Neuronal stem cell (in vitro differentiated cells): Measurements from ENCODE around the gene F12.

Experiments
- DNase-seq: peaks from one replicate; pipeline ENCODE4 v3.0.0-alpha.2; 2013; ENCODE audit warnings: low spot score
- H2AFZ ChIP-seq: one replicate; pipeline ENCODE4 v1.6.1; 2013; ENCODE audit warnings: mild to moderate bottlenecking, low read length, inconsistent platforms
- H2AK5ac ChIP-seq: 2 replicates; pipeline ENCODE4 v1.6.1; 2013; ENCODE audit warnings: low read depth, mild to moderate bottlenecking, inconsistent platforms, low read length, moderate library complexity, mixed read lengths
- H2BK120ac ChIP-seq: 2 replicates; pipeline ENCODE4 v1.6.1; 2013; ENCODE audit warnings: low read depth, mild to moderate bottlenecking, inconsistent platforms, low read length, moderate library complexity, mixed read lengths
- H2BK12ac ChIP-seq: one replicate; pipeline ENCODE4 v1.6.1; 2013; ENCODE audit warnings: low read length, inconsistent platforms
- H2BK15ac ChIP-seq: 2 replicates; pipeline ENCODE4 v1.6.1; 2013; ENCODE audit warnings: mild to moderate bottlenecking, low read length, inconsistent platforms, mixed read lengths
- H2BK5ac ChIP-seq: one replicate; pipeline ENCODE4 v1.6.1; 2013; ENCODE audit warnings: inconsistent platforms, mild to moderate bottlenecking, low read length, moderate library complexity
- H3K14ac ChIP-seq: one replicate; pipeline ENCODE4 v1.6.1; 2013; ENCODE audit warnings: low read length, inconsistent platforms
- H3K18ac ChIP-seq: 2 replicates; pipeline ENCODE4 v1.6.1; 2013; ENCODE audit warnings: low read length, inconsistent platforms
- H3K23ac ChIP-seq: 2 replicates; pipeline ENCODE4 v1.6.1; 2013; ENCODE audit warnings: low read depth, mild to moderate bottlenecking, mixed read lengths, low read length, inconsistent platforms; ENCODE audit not compliant: poor library complexity
- H3K27ac ChIP-seq: replicated peaks from 3 replicates; pipeline ENCODE4 v1.5.1; 2013; ENCODE audit warnings: low read length, inconsistent platforms
- H3K27me3 ChIP-seq, 3 experiments: 2 replicates each; pipeline ENCODE4 v1.6.1; 2013; ENCODE audit warnings: low read length in 3 of 3, mild to moderate bottlenecking in 2 of 3, inconsistent platforms in 1 of 3, low read depth in 1 of 3, mixed read lengths in 1 of 3, moderate library complexity in 1 of 3; ENCODE audit not compliant: control insufficient read depth in 3 of 3, insufficient read depth in 3 of 3
- H3K36me3 ChIP-seq, 2 donors: replicated peaks in 1 of 2; 2 replicates each; pipeline ENCODE4 v1.6.1; 2013; ENCODE audit warnings: low read length in 2 of 2; ENCODE audit not compliant: control insufficient read depth in 2 of 2, insufficient read depth in 2 of 2
- H3K4ac ChIP-seq: 2 replicates; pipeline ENCODE4 v1.6.1; 2013; ENCODE audit warnings: inconsistent platforms, mild to moderate bottlenecking, low read length, moderate library complexity
- H3K4me1 ChIP-seq, 2 donors: 1 replicate in 1 of 2; 2 replicates in 1 of 2; pipeline ENCODE4 v1.6.1; 2013; ENCODE audit warnings: low read length in 2 of 2, low read depth in 1 of 2; ENCODE audit not compliant: control insufficient read depth in 2 of 2, insufficient read depth in 1 of 2
- H3K4me2 ChIP-seq: one replicate; pipeline ENCODE4 v1.6.1; 2013; ENCODE audit warnings: mild to moderate bottlenecking, low read length, inconsistent platforms; ENCODE audit not compliant: insufficient read depth, poor library complexity, severe bottlenecking
- H3K4me3 ChIP-seq, 2 donors: 2 replicates each; pipeline ENCODE4 v1.5.1; 2013; ENCODE audit warnings: low read length in 2 of 2, mild to moderate bottlenecking in 2 of 2, inconsistent platforms in 1 of 2, moderate library complexity in 1 of 2
- H3K79me1 ChIP-seq: one replicate; pipeline ENCODE4 v1.6.1; 2013; ENCODE audit warnings: low read depth, mild to moderate bottlenecking, inconsistent platforms, low read length, moderate library complexity
- H3K9ac ChIP-seq: one replicate; pipeline ENCODE4 v1.6.1; 2013; ENCODE audit warnings: mild to moderate bottlenecking, low read depth, low read length, inconsistent platforms; ENCODE audit not compliant: poor library complexity
- H3K9me3 ChIP-seq, 2 donors: replicated peaks in 1 of 2; 2 replicates each; pipeline versions ENCODE3 to v1.6.1; 2013; ENCODE audit warnings: low read length in 2 of 2, mild to moderate bottlenecking in 2 of 2, inconsistent platforms in 1 of 2, low read depth in 1 of 2, mixed read lengths in 1 of 2, moderate library complexity in 1 of 2; ENCODE audit not compliant: control insufficient read depth in 2 of 2, insufficient read depth in 1 of 2
- H4K8ac ChIP-seq: one replicate; pipeline ENCODE4 v1.6.1; 2013; ENCODE audit warnings: low read depth, mild to moderate bottlenecking, inconsistent platforms, low read length, moderate library complexity
- H4K91ac ChIP-seq: one replicate; pipeline ENCODE4 v1.6.1; 2013; ENCODE audit warnings: low read length, low read depth, mild to moderate bottlenecking, inconsistent platforms; ENCODE audit not compliant: poor library complexity
- WGBS, 2 donors: extraction: QIAGEN DNeasy Blood & Tissue Kit; methylation state at CpG; one replicate each; pipeline ENCODE4 v1.1.7; 2013; ENCODE audit warnings: missing lambda C conversion rate in 2 of 2, mixed read lengths in 1 of 2; ENCODE audit not compliant: insufficient read length in 2 of 2, insufficient replicate concordance in 1 of 2; ENCODE audit errors: extremely low coverage in 2 of 2; 5-methylcytosine and 5-hydroxymethylcytosine counted together

Gene F12

DNA sequence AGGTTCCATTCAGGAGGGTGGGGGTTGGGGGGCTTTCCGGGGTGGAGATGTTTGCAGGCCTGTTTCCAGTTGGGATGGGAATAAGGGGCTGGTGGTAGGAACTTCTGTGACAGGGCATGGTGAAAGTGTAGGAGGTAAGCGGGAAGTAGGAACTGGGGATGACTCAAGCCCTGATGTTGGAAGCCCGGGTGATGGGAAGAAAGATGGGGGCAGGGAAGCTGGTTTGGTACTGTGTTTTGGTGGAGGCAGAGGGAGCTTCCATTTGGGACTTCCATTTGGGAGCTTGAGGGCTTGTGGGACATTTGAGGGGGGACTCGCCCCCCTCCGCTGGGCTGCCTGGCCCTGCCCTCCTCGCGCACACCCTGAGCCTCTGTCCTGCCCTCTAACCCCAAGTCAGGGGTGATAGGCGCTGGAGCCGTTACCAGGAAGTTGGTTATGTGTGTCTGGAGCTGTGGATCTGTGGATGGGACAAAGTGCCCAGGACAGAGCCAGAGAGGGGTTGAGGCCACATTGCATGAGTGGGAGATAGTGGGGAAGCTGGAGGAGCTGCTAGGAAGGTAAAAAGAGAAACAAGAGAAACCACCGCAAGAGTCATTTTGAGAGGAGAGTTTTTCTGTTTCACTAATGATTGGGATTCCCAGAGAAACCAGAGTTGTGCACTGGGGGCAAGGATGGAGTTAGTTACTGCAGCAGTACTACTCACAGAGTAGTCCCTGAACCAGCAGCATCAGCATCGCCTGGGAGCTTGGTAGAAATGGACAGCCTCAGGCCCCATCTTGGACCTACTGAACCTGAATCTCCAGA lies 45.0 kb downstream of the F12 start:
- Histone ChIP-seq H3K4me3 (no peak overlapping the region), H3K23ac (no peak overlapping the region), H3K14ac (no peak overlapping the region), H2BK120ac (no peak overlapping the region), H3K9ac (no peak overlapping the region), H2BK12ac (peak overlapping the region; percentile 64), H2AFZ (no peak overlapping the region), H3K4me1 (peaks cover 18 to 31% of the 10 kb centered on the region in 2 donors), H3K4ac (no peak overlapping the region), H3K79me1 (no peaks in the 10 kb centered on the region), H3K27ac (no peak overlapping the region), H4K8ac (no peak overlapping the region), H3K4me2 (no peak overlapping the region), H3K36me3 (no peaks in the 10 kb centered on the region), H4K91ac (no peak overlapping the region), H2BK15ac (peak overlapping the region; percentile 90), H3K27me3 (peaks cover 0 to 28% (median 0%) of the 10 kb centered on the region in 3 experiments), H3K9me3 (peaks cover 0 to 2% of the 10 kb centered on the region in 2 donors), H2BK5ac (no peak overlapping the region), H2AK5ac (peak overlapping the region; percentile 64), H3K18ac (peak overlapping the region; percentile 32)
- DNase-seq, result no peak
- no CpG with 5 or more reads among the region's 11 CpGs for WGBS, 2 donors

DNA sequence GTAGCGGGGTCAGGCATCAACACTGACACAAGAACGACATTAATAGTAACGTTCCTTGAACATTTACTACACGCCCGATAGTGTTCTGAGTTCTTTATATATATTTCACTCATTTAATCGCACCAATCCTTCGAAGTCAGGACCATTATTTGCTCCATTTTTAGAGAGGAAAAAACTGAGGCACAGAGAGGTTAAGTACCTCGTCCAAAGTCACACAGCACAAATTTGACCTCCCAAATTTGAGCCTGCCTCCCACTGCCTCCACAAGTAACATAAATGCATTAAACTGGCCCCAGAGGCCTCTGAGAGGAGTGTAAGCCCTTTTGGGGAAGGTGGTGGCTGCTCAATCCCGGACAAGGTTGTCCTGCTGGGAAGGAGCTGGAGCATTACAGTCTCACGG lies 45.8 kb downstream of the F12 start:
- Histone ChIP-seq H2AFZ (peak overlapping the region; percentile 93), H3K23ac (no peak overlapping the region), H3K9ac (no peak overlapping the region), H3K79me1 (no peaks in the 10 kb centered on the region), H3K9me3 (peaks cover 0 to 2% of the 10 kb centered on the region in 2 donors), H3K4me2 (peak overlapping the region; percentile 64), H4K8ac (no peak overlapping the region), H4K91ac (no peak overlapping the region), H3K18ac (no peak overlapping the region), H2BK12ac (no peak overlapping the region), H3K4me1 (peaks cover 18 to 38% of the 10 kb centered on the region in 2 donors), H3K27ac (no peak overlapping the region), H3K4ac (no peak overlapping the region), H2BK15ac (no peak overlapping the region), H3K36me3 (no peaks in the 10 kb centered on the region), H3K14ac (no peak overlapping the region), H2BK5ac (no peak overlapping the region), H3K27me3 (peaks cover 0 to 26% (median 0%) of the 10 kb centered on the region in 3 experiments), H2AK5ac (no peak overlapping the region), H2BK120ac (no peak overlapping the region), H3K4me3 (no peak overlapping the region)
- no CpG with 5 or more reads among the region's 10 CpGs for WGBS, 2 donors
- no peak for DNase-seq

GRCh38 chr5:177362610-177363507 lies 46.5 kb downstream of the F12 start:
- no peaks in the 10 kb centered on the region for H3K79me1 ChIP-seq
- H2BK120ac ChIP-seq, result peak overlapping the region; percentile 40
- H3K18ac ChIP-seq, result peak overlapping the region; percentile 99
- peak overlapping the region; percentile 64 for H3K4me2 ChIP-seq
- peak overlapping the region; percentile 7 for H2BK12ac ChIP-seq
- DNase-seq, result peak; percentile 55
- peaks cover 0 to 19% (median 0%) of the 10 kb centered on the region in 3 experiments for H3K27me3 ChIP-seq
- peaks cover 18 to 45% of the 10 kb centered on the region in 2 donors for H3K4me1 ChIP-seq
- no peaks in the 10 kb centered on the region for H3K9me3 ChIP-seq
- WGBS, 2 donors, result 100% methylated on average over 1 of the region's 59 CpGs; no CpG with 5 or more reads in 1 of the 2 donors
- peak overlapping the region; percentile 95 for H3K14ac ChIP-seq
- H2AK5ac ChIP-seq, result peak overlapping the region; percentile 16
- H3K4ac ChIP-seq, result no peak overlapping the region
- H2BK15ac ChIP-seq, result peak overlapping the region; percentile 93
- no peaks in the 10 kb centered on the region for H3K36me3 ChIP-seq
- H4K8ac ChIP-seq, result no peak overlapping the region
- no peak overlapping the region for H2BK5ac ChIP-seq
- no peak overlapping the region for H4K91ac ChIP-seq
- peak overlapping the region; percentile 44 for H3K23ac ChIP-seq
- H3K27ac ChIP-seq, result no peak overlapping the region
- H2AFZ ChIP-seq, result peak overlapping the region; percentile 93
- H3K4me3 ChIP-seq, result peak overlapping the region; percentile 35 to 87
- H3K9ac ChIP-seq, result peak overlapping the region; percentile 89

DNA sequence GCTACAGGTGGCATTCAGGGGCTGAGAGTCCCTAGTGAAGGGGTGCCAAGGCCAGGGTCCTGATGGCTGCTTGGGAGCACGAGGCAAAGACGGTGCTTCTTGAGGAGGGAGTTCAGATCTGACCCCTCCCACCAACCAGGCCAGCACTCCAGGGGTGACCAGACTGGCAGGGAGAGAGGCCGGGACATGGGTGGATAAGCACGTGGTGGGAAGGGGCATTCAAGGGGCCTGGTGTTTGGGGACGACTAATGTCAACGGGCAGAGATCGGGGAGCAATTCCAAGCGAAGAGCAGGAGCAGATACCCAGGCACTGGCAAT lies 47.1 kb downstream of the F12 start:
- Histone ChIP-seq H3K27ac (no peak overlapping the region), H2AFZ (peak overlapping the region; percentile 93), H2BK5ac (no peak overlapping the region), H4K91ac (no peak overlapping the region), H2AK5ac (peak overlapping the region; percentile 16), H3K4me2 (no peak overlapping the region), H3K36me3 (no peaks in the 10 kb centered on the region), H3K4me1 (peaks cover 13 to 50% of the 10 kb centered on the region in 2 donors), H3K18ac (no peak overlapping the region), H3K79me1 (no peaks in the 10 kb centered on the region), H3K27me3 (peaks cover 0 to 14% (median 3%) of the 10 kb centered on the region in 3 experiments), H4K8ac (no peak overlapping the region), H3K14ac (no peak overlapping the region), H2BK15ac (peak overlapping the region; percentile 93), H2BK120ac (no peak overlapping the region), H3K4me3 (no peak overlapping the region), H3K4ac (no peak overlapping the region), H3K23ac (no peak overlapping the region), H3K9me3 (no peaks in the 10 kb centered on the region), H3K9ac (no peak overlapping the region), H2BK12ac (peak overlapping the region; percentile 93)
- no peak for DNase-seq
- no CpG with 5 or more reads among the region's 8 CpGs for WGBS, 2 donors
